Glutamatergic neuron (in vitro differentiated cells): ENCODE measurements around the gene TCTN2. TPM values are rescaled to one million over a fixed set of nuclear protein-coding genes. Genes with fewer than 3 reads are reported as not detected.

Experiments used
- DNase-seq: peaks from one replicate; pipeline ENCODE4 v3.0.0; 2022
- H3K27ac Mint-ChIP-seq: one replicate; pipeline ENCODE4 v1.8.0; 2020; ENCODE audit warnings: mild to moderate bottlenecking, mixed read lengths, inconsistent platforms; ENCODE audit not compliant: unreplicated experiment
- H3K27me3 Mint-ChIP-seq: one replicate; pipeline ENCODE4 v1.8.0; 2020; ENCODE audit warnings: mild to moderate bottlenecking, moderate library complexity, mixed read lengths, inconsistent platforms; ENCODE audit not compliant: unreplicated experiment
- H3K36me3 Mint-ChIP-seq: one replicate; pipeline ENCODE4 v1.8.0; 2020; ENCODE audit warnings: mild to moderate bottlenecking, mixed read lengths, inconsistent platforms; ENCODE audit not compliant: unreplicated experiment
- H3K4me1 Mint-ChIP-seq: one replicate; pipeline ENCODE4 v1.8.0; 2020; ENCODE audit warnings: mild to moderate bottlenecking, low read depth, mixed read lengths, inconsistent platforms; ENCODE audit not compliant: unreplicated experiment
- H3K4me3 Mint-ChIP-seq: one replicate; pipeline ENCODE4 v1.8.0; 2020; ENCODE audit warnings: mild to moderate bottlenecking, mixed read lengths, inconsistent platforms; ENCODE audit not compliant: unreplicated experiment
- H3K9me3 Mint-ChIP-seq: one replicate; pipeline ENCODE4 v1.8.0; 2020; ENCODE audit warnings: mild to moderate bottlenecking, moderate library complexity, mixed read lengths, inconsistent platforms; ENCODE audit not compliant: unreplicated experiment
- total RNA-seq: library from RNA; stranded (reverse); fragmentation: NEBNext Ultra II Directional; extraction: Animal tissue kit (Norgen Biotek cat#: 25700); gene quantifications from one replicate; pipeline ENCODE4 v1.2.1, GENCODE V29; 2021; ENCODE audit not compliant: unreplicated experiment
- TF ChIP-seq, protein P1 (sequence below): fragments of 200-600 bp; sonication (generic); IDR thresholded peaks from one replicate; pipeline ENCODE4 v1.5.0; 2021; ENCODE audit not compliant: partially characterized antibody, unreplicated experiment

TCTN2 gene
- total RNA-seq, 1 donor from 2014 or later = 5.7 TPM

DNA sequence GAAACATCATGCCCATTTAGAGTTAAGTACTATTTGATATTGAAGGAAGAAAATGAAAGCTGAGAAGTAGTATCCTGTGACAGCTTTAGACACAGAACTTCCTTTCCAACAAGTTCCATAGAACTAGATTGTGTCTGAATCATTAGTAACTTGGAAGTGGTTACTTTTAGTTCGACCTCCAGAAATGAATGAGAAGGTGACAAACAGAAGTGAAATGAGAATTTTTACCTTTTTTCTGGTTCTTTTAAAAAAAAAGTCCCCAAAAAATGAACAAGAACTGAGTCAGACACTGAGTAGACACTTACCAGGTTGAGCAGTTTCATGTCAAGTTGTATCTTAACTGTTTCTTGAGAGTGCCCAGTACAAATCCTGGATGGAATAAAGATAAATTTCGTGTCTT is 44.3 kb downstream of the TCTN2 start:
- peaks cover 3% of the 10 kb centered on the region for H3K9me3 Mint-ChIP-seq
- H3K36me3 Mint-ChIP-seq = no peaks in the 10 kb centered on the region
- H3K4me1 Mint-ChIP-seq = peaks cover 6% of the 10 kb centered on the region
- TF ChIP-seq, protein P1, sequence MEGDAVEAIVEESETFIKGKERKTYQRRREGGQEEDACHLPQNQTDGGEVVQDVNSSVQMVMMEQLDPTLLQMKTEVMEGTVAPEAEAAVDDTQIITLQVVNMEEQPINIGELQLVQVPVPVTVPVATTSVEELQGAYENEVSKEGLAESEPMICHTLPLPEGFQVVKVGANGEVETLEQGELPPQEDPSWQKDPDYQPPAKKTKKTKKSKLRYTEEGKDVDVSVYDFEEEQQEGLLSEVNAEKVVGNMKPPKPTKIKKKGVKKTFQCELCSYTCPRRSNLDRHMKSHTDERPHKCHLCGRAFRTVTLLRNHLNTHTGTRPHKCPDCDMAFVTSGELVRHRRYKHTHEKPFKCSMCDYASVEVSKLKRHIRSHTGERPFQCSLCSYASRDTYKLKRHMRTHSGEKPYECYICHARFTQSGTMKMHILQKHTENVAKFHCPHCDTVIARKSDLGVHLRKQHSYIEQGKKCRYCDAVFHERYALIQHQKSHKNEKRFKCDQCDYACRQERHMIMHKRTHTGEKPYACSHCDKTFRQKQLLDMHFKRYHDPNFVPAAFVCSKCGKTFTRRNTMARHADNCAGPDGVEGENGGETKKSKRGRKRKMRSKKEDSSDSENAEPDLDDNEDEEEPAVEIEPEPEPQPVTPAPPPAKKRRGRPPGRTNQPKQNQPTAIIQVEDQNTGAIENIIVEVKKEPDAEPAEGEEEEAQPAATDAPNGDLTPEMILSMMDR = no peak
- peaks cover 5% of the 10 kb centered on the region for H3K27me3 Mint-ChIP-seq
- no peak overlapping the region for H3K4me3 Mint-ChIP-seq
- no peak overlapping the region for H3K27ac Mint-ChIP-seq
- DNase-seq = no peak

DNA sequence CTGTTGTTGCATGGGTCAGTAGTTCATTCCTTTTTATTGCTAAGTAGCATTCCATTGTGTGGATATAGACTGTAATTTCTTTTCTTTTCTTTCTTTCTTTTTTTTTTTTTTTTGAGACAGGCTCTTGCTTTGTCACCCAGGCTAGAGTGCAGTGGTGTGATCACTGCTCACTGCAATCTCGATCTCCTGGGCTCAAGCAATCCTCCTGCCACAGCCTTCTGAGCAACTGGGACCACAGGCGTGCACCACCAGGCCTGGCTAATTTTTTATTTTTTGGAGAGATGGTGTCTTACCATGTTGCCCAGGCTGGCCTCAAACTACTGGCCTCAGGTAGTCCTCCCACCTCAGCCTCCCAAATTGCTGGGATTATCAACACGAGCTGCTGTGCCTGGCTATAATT is 46.4 kb downstream of the TCTN2 start:
- Mint-ChIP-seq H3K9me3 (peaks cover 3% of the 10 kb centered on the region), H3K4me1 (peaks cover 6% of the 10 kb centered on the region), H3K27me3 (peaks cover 2% of the 10 kb centered on the region), H3K4me3 (no peak overlapping the region), H3K36me3 (no peaks in the 10 kb centered on the region), H3K27ac (no peak overlapping the region)
- no peak for DNase-seq
- TF ChIP-seq, protein P1 = no peak

DNA sequence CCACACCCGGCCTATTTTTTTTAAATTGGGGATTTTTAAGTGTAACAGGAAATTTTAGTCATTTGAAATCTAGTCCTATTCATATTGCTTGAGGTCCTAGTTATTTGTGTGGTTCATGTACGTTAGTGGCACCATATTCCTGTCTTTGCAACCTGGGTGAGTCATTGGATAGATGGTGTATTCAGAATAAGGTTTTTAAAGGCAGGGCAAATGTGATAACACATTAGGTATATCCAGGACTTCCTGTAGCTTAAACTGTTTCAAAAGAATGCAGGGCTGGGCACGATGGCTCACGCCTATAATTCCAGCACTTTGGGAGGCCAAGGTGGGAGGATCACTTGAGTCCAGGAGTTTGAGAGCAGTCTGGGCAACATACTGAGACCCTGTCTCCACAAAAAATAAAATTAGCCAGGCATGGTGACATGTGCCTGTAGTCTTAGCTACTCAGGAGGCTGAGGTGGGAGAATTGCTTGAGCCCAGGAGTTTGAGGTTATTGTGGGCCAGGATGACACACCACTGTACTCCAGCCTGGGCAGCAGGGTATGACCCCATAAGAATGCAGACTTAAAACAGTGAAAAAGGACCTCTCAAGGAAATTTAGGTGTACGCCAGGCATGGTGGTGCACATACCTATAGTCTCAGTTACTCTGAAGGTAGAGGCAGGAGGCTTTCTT is 49.4 kb downstream of the TCTN2 start:
- H3K27me3 Mint-ChIP-seq = no peaks in the 10 kb centered on the region
- H3K4me3 Mint-ChIP-seq = no peak overlapping the region
- no peak overlapping the region for H3K27ac Mint-ChIP-seq
- TF ChIP-seq, protein P1 = no peak
- no peaks in the 10 kb centered on the region for H3K36me3 Mint-ChIP-seq
- DNase-seq = no peak
- no peaks in the 10 kb centered on the region for H3K9me3 Mint-ChIP-seq
- H3K4me1 Mint-ChIP-seq = no peaks in the 10 kb centered on the region

- Mint-ChIP-seq H3K27ac (no peak overlapping the region), H3K9me3 (no peaks in the 10 kb centered on the region), H3K27me3 (no peaks in the 10 kb centered on the region), H3K4me3 (no peak overlapping the region), H3K36me3 (no peaks in the 10 kb centered on the region), H3K4me1 (no peaks in the 10 kb centered on the region)
- TF ChIP-seq, protein P1 = no peak
- no peak for DNase-seq
Observed at GRCh38 chr12:123721245-123721644, 50.3 kb downstream of the TCTN2 start.

- Mint-ChIP-seq H3K27ac (no peak overlapping the region), H3K27me3 (no peaks in the 10 kb centered on the region), H3K36me3 (no peaks in the 10 kb centered on the region), H3K4me1 (no peaks in the 10 kb centered on the region), H3K4me3 (no peak overlapping the region), H3K9me3 (no peaks in the 10 kb centered on the region)
- no peak for DNase-seq
- TF ChIP-seq, protein P1 = no peak
Observed at GRCh38 chr12:123723011-123723410, 52.1 kb downstream of the TCTN2 start.
